ENCODE measurements around the gene TRERF1.

GRCh38 chr6:42468273-42468672, 16.5 kb upstream of the TRERF1 start:
- no peak for TF ChIP-seq CTCF (conservative IDR thresholded peaks at IDR 0.05; ENCODE audit: low read depth, low read length)
- TF ChIP-seq FOS (IDR thresholded peaks at IDR 0.05; ENCODE audit: low read depth, low read length): no peak
- no peak for TF ChIP-seq RAD21 (IDR thresholded peaks at IDR 0.05; ENCODE audit: low read length)
- TF ChIP-seq MXI1 (IDR thresholded peaks at IDR 0.05; ENCODE audit: borderline replicate concordance, low read depth, low read length): no peak
- TF ChIP-seq CHD1 (IDR thresholded peaks at IDR 0.05; ENCODE audit: low read depth, low read length): no peak
- TF ChIP-seq POLR2A (IDR thresholded peaks at IDR 0.05; ENCODE audit: low read depth, low read length): no peak

Data from IMR-90 (cell line).